ENCODE results near the gene CLIC1.

The CLIC1 gene

GRCh38 chr6:31782126-31782855 is 46.0 kb upstream of the CLIC1 start:
- no peak for TF ChIP-seq TCF12 (IDR thresholded peaks at IDR 0.05; ENCODE audit: low read depth)
- TF ChIP-seq TAF1 (IDR thresholded peaks at IDR 0.05; ENCODE audit: low read depth), result no peak
- TF ChIP-seq REST (IDR thresholded peaks at IDR 0.05; ENCODE audit: low read depth), result no peak
- no peak for TF ChIP-seq TEAD4 (IDR thresholded peaks at IDR 0.05)
- no peak for TF ChIP-seq CEBPB (IDR thresholded peaks at IDR 0.05)
- TF ChIP-seq FOXM1 (IDR thresholded peaks at IDR 0.05; ENCODE audit: borderline replicate concordance, low read depth), result no peak
- TF ChIP-seq YY1 (IDR thresholded peaks at IDR 0.05; ENCODE audit: low read depth), result no peak
- no peak for TF ChIP-seq CREB1 (IDR thresholded peaks at IDR 0.05; ENCODE audit: low read depth)
- no peak for TF ChIP-seq MAX (IDR thresholded peaks at IDR 0.05)
- TF ChIP-seq EGR1 (IDR thresholded peaks at IDR 0.05), result no peak
- TF ChIP-seq USF1 (IDR thresholded peaks at IDR 0.05), result no peak
- no peak for TF ChIP-seq RAD21 (IDR thresholded peaks at IDR 0.05; ENCODE audit: low read depth)
- TF ChIP-seq NFIC (IDR thresholded peaks at IDR 0.05), result no peak
- TF ChIP-seq EP300 (IDR thresholded peaks at IDR 0.05; ENCODE audit: borderline replicate concordance), result no peak
- TF ChIP-seq ZBTB7A (IDR thresholded peaks at IDR 0.05; ENCODE audit: low read depth), result no peak

GRCh38 chr6:31781244-31782125 is 45.2 kb upstream of the CLIC1 start:
- TF ChIP-seq CREB1 (IDR thresholded peaks at IDR 0.05; ENCODE audit: low read depth), result no peak
- no peak for TF ChIP-seq FOXM1 (IDR thresholded peaks at IDR 0.05; ENCODE audit: borderline replicate concordance, low read depth)
- no peak for TF ChIP-seq MAX (IDR thresholded peaks at IDR 0.05)
- no peak for TF ChIP-seq TCF12 (IDR thresholded peaks at IDR 0.05; ENCODE audit: low read depth)
- TF ChIP-seq RAD21 (IDR thresholded peaks at IDR 0.05; ENCODE audit: low read depth), result no peak
- no peak for TF ChIP-seq TEAD4 (IDR thresholded peaks at IDR 0.05)
- no peak for TF ChIP-seq EGR1 (IDR thresholded peaks at IDR 0.05)
- no peak for TF ChIP-seq EP300 (IDR thresholded peaks at IDR 0.05; ENCODE audit: borderline replicate concordance)

GRCh38 chr6:31780507-31781243 is 44.3 kb upstream of the CLIC1 start:
- TF ChIP-seq YY1 (IDR thresholded peaks at IDR 0.05; ENCODE audit: low read depth) (no peak), EP300 (IDR thresholded peaks at IDR 0.05; ENCODE audit: borderline replicate concordance) (no peak), MAX (IDR thresholded peaks at IDR 0.05) (no peak), REST (IDR thresholded peaks at IDR 0.05; ENCODE audit: low read depth) (no peak), CREB1 (IDR thresholded peaks at IDR 0.05; ENCODE audit: low read depth) (no peak), USF1 (IDR thresholded peaks at IDR 0.05) (no peak), CEBPB (IDR thresholded peaks at IDR 0.05) (no peak), TAF1 (IDR thresholded peaks at IDR 0.05; ENCODE audit: low read depth) (no peak), ZBTB7A (IDR thresholded peaks at IDR 0.05; ENCODE audit: low read depth) (no peak), RAD21 (IDR thresholded peaks at IDR 0.05; ENCODE audit: low read depth) (no peak), FOXM1 (IDR thresholded peaks at IDR 0.05; ENCODE audit: borderline replicate concordance, low read depth) (no peak), TEAD4 (IDR thresholded peaks at IDR 0.05) (no peak), TCF12 (IDR thresholded peaks at IDR 0.05; ENCODE audit: low read depth) (no peak), NFIC (IDR thresholded peaks at IDR 0.05) (no peak)

- TF ChIP-seq MAX (IDR thresholded peaks at IDR 0.05), result no peak
Observed at GRCh38 chr6:31779908-31780307, 43.6 kb upstream of the CLIC1 start.
